ENCODE results near the gene ARPIN.

DNA sequence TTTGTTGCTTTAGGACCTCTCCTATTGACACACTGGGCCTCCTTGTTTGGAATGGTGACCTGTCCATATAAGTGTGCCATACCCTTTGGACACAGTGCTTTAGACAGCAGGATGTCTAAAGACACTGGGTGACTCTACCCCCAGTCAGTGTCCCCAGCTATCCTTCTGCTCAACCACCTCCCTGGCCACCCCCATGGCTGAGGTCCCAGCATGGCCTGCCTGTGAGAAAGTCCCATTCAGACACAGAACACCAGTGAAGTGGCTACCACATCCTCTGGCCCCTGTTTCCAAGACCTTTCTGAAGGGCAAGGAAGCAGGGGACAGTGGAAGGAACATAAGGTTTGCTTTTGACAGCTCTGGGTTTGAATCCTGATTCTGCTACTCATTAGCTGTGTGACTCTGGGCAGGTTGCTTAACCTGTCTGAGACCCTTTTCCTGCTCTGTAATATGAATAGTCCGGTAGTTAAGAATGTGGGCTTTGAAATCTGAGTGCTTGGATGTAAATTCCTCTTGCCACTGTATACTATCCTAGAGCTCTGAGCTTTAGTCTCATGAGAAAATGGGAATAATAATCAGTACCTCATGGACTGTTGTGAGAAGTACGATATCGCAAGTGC, 12.7 kb downstream of the ARPIN start:
- TF ChIP-seq, protein P1, sequence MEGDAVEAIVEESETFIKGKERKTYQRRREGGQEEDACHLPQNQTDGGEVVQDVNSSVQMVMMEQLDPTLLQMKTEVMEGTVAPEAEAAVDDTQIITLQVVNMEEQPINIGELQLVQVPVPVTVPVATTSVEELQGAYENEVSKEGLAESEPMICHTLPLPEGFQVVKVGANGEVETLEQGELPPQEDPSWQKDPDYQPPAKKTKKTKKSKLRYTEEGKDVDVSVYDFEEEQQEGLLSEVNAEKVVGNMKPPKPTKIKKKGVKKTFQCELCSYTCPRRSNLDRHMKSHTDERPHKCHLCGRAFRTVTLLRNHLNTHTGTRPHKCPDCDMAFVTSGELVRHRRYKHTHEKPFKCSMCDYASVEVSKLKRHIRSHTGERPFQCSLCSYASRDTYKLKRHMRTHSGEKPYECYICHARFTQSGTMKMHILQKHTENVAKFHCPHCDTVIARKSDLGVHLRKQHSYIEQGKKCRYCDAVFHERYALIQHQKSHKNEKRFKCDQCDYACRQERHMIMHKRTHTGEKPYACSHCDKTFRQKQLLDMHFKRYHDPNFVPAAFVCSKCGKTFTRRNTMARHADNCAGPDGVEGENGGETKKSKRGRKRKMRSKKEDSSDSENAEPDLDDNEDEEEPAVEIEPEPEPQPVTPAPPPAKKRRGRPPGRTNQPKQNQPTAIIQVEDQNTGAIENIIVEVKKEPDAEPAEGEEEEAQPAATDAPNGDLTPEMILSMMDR (conservative IDR thresholded peaks at IDR 0.05), result no peak
- TF ChIP-seq EZH2 (IDR thresholded peaks at IDR 0.05; ENCODE audit: low read depth), result no peak
